ENCODE data around the gene KRT74. TPM values are rescaled to one million over a fixed set of nuclear protein-coding genes. Genes with fewer than 3 reads are reported as not detected.

KRT74 gene
- total RNA-seq, 1 donor from 2014 or later = not detected

DNA sequence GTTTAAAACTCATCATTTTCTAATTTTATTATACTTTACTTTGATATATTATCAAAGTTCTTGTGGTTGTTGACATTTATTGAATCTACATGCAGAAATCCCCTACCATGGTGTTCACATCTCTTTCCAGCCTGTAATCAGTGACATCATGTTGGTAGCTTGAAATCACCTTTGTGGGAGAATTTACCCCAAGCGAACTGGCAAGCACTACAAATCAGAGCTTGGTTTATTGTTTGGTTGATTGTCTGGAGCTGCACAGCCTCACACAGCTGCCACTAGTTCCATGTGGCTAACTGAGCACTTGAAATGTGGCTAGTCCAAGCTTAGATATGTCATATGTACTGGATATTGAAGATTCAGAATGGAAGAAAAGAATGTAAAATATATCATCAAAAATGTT, 38.1 kb downstream of the KRT74 start:
- H3K4me3 Mint-ChIP-seq = no peak overlapping the region
- DNase-seq = no peak
- ChIA-PET CTCF (no interaction called here), POLR2A (no interaction called here)
- intact Hi-C loops (cut with micrococcal nuclease) = no loop called here
- peaks cover 6% of the 10 kb centered on the region for H3K27me3 Mint-ChIP-seq
- H3K36me3 Mint-ChIP-seq (ENCODE audit: low read depth) = no peaks in the 10 kb centered on the region
- no peaks in the 10 kb centered on the region for H3K9me3 Mint-ChIP-seq
- no peak overlapping the region for H3K27ac Mint-ChIP-seq
- H3K4me1 Mint-ChIP-seq = no peaks in the 10 kb centered on the region
- TF ChIP-seq, protein P1, sequence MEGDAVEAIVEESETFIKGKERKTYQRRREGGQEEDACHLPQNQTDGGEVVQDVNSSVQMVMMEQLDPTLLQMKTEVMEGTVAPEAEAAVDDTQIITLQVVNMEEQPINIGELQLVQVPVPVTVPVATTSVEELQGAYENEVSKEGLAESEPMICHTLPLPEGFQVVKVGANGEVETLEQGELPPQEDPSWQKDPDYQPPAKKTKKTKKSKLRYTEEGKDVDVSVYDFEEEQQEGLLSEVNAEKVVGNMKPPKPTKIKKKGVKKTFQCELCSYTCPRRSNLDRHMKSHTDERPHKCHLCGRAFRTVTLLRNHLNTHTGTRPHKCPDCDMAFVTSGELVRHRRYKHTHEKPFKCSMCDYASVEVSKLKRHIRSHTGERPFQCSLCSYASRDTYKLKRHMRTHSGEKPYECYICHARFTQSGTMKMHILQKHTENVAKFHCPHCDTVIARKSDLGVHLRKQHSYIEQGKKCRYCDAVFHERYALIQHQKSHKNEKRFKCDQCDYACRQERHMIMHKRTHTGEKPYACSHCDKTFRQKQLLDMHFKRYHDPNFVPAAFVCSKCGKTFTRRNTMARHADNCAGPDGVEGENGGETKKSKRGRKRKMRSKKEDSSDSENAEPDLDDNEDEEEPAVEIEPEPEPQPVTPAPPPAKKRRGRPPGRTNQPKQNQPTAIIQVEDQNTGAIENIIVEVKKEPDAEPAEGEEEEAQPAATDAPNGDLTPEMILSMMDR (IDR thresholded peaks at IDR 0.05) = no peak
- ATAC-seq (ENCODE audit: low read depth) = no peak

DNA sequence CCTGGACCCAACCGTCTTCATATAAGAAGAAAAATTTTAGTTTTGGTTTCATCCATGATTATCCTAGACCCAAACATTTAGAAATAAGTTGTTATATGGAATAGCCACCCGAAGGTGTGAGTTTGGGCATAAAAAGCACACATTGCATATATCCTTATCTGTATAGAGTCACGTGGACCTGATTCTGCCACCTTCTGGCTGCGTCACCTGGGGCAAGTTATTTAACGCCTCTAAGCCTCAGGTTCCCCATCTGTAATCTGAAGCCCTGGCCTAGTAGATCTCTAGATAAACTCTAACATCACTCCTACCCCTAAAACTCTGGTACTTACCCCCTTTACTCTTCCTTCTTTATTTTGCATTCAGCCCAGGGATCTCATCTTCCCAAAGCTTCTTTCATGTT, 39.2 kb downstream of the KRT74 start:
- POLR2A ChIA-PET = no interaction called here
- CTCF ChIA-PET = no interaction called here
- Mint-ChIP-seq H3K4me1 (no peaks in the 10 kb centered on the region), H3K4me3 (no peak overlapping the region), H3K36me3 (ENCODE audit: low read depth) (no peaks in the 10 kb centered on the region), H3K9me3 (no peaks in the 10 kb centered on the region), H3K27ac (no peak overlapping the region), H3K27me3 (peaks cover 3% of the 10 kb centered on the region)
- TF ChIP-seq, protein P1 (IDR thresholded peaks at IDR 0.05) = no peak
- no peak for ATAC-seq (ENCODE audit: low read depth)
- intact Hi-C loops (cut with micrococcal nuclease) = no loop called here
- no peak for DNase-seq

DNA sequence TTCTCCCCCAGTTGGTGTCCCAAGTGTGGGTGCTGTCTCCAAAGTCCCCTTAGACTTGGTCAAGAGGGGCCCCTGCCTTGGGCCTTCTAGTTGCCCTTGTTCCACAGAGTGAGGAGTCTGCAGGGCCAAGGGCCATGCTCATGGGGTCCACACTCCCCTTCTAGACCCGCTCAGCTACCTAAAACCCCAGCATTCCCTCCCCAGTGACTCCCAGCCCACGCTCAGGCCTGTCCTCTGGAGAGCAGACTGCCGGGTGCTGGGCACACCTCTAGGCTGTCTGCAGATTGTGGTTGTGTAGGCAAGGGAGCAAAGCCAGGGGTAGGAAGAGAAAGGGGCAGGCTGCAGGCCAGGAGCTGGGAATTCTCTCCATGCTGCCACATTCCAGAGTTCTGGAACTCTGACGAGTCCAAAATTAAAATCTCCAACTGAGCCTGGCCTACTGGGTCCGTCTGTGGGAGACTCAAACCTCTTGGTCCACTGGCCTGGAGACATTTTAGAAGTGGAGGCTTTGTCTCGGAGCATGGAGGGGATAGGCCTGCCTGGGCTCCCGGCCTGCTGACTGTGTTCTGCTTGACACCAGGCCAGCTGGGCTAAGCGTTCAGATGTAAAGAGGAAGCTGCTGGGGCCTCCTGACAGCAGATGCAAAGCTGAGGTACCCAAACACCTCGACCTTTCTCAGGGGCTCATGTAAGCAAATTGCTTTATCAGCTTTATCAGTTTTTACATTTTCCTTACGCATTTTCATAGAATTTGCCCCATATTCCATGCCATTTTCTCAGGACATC, 39.8 kb downstream of the KRT74 start:
- intact Hi-C loops (cut with micrococcal nuclease) = no loop called here
- H3K9me3 Mint-ChIP-seq = no peaks in the 10 kb centered on the region
- H3K27ac Mint-ChIP-seq = no peak overlapping the region
- no peak overlapping the region for H3K4me3 Mint-ChIP-seq
- POLR2A ChIA-PET = no interaction called here
- no peaks in the 10 kb centered on the region for H3K36me3 Mint-ChIP-seq (ENCODE audit: low read depth)
- H3K27me3 Mint-ChIP-seq = peaks cover 3% of the 10 kb centered on the region
- no peak for DNase-seq
- ATAC-seq (ENCODE audit: low read depth) = no peak
- CTCF ChIA-PET = no interaction called here
- TF ChIP-seq, protein P1 (IDR thresholded peaks at IDR 0.05) = no peak
- H3K4me1 Mint-ChIP-seq = no peaks in the 10 kb centered on the region

DNA sequence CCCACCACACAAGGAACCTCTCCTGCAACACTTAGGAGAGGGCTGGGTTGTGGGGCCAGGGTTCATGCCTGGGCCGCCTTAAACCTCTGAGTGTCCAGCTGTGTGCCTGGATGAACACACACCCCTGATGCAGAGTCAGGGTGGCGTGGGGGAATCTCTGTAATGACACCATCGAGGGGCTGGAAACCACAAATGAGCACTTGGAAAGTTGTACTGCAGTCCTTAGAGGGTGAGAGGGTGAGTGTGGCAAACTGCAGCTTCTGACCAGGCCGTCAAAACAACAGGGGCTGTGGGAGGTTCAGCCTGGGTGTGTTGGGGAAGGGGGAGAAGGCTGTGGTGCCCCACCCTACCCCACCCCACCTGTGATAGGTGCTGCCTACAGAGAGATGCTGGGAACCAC, 41.0 kb downstream of the KRT74 start:
- H3K4me3 Mint-ChIP-seq = no peak overlapping the region
- no peak for ATAC-seq (ENCODE audit: low read depth)
- H3K9me3 Mint-ChIP-seq = no peaks in the 10 kb centered on the region
- DNase-seq = no peak
- TF ChIP-seq, protein P1 (IDR thresholded peaks at IDR 0.05) = no peak
- intact Hi-C loops (cut with micrococcal nuclease) = no loop called here
- H3K4me1 Mint-ChIP-seq = no peaks in the 10 kb centered on the region
- ChIA-PET POLR2A (no interaction called here), CTCF (no interaction called here)
- no peak overlapping the region for H3K27ac Mint-ChIP-seq
- no peaks in the 10 kb centered on the region for H3K36me3 Mint-ChIP-seq (ENCODE audit: low read depth)
- peaks cover 3% of the 10 kb centered on the region for H3K27me3 Mint-ChIP-seq

DNA sequence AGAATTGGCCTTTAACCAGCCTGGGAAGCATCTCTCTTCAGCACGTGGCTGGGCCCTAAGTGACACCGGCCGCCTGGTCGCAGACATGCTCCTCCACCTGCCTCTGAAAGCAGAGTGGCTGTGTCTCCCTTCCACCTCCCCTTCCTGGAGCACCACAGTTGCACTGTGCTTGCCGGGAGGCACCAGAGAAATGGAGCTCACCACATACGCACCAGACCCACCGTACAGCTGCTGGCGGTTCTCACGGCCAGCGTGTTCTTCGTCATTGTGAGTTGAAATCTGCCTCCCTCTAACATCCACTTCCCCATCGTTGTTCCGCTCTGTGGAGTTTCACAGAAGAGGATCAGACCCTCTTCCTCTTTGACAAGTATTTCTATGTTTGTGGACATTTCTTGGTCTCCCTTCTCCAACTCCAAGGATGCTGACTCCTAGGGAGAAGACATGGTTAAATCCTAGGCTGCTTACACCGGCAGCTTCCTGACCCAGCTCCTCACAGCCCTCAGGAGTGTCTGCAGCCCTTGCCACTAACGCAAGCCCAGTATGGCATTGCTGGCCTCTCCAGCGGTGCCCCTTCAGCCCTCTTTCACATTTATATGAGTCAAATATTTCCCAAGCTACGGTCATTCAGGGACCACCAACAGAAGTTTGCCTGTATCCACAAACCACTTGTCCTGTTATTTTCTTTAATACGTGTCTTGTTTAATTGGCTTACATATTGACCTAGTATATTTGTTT, 41.9 kb downstream of the KRT74 start:
- DNase-seq = no peak
- CTCF ChIA-PET = no interaction called here
- POLR2A ChIA-PET = no interaction called here
- peaks cover 3% of the 10 kb centered on the region for H3K27me3 Mint-ChIP-seq
- no peak for ATAC-seq (ENCODE audit: low read depth)
- intact Hi-C loops (cut with micrococcal nuclease) = no loop called here
- TF ChIP-seq, protein P1 (IDR thresholded peaks at IDR 0.05) = no peak
- H3K4me3 Mint-ChIP-seq = no peak overlapping the region
- H3K27ac Mint-ChIP-seq = no peak overlapping the region
- H3K9me3 Mint-ChIP-seq = no peaks in the 10 kb centered on the region
- no peaks in the 10 kb centered on the region for H3K36me3 Mint-ChIP-seq (ENCODE audit: low read depth)
- no peaks in the 10 kb centered on the region for H3K4me1 Mint-ChIP-seq
